ENCODE data around the gene CEACAM19. TPM values are rescaled to one million over a fixed set of nuclear protein-coding genes. Genes with fewer than 3 reads are reported as not detected.

Gene CEACAM19
- total RNA-seq, 4 donors from 2014 or later: 2.3 to 7.6 (median 4.6) TPM

DNA sequence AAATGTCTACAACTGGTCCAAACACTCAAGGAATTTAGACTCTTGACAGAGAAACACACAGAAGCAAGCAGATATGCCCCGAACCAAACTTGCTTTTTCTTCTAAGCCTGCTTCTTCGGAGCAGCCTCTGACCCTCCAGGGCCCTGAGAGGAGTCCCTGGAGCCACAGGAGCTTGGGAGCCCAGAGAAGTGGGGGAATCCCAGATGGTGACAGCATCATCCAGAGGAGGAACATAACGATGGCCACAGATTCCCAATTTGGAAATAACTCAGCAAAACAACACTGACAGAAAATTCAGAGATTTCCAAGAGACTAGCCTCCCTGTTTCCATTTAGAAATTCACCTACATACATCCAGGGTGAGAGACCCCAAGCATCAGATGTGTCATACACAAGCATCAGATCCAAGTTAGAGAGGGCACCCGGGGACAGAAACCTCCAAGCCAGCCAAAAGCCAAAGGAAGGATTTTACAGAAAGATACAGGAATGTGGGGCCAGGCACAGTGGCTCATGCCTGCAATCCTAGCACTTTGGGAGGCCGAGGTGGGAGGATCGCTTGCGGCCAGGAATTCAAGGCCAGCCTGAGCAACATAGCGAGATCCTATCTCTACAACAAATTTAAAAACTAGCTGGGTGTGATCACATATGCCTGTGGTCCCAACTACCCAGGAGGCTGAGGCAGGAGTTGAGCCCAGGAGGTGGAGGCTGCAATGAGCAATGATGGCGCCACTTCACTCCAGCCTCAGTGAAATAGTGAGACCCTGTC is 29.6 kb upstream of the CEACAM19 start:
- DNase-seq: no peak
- Histone ChIP-seq H3K27me3 (no peaks in the 10 kb centered on the region), H3K9me3 (no peaks in the 10 kb centered on the region), H3K36me3 (no peaks in the 10 kb centered on the region), H3K4me3 (no peak overlapping the region), H3K4me1 (peaks cover 0 to 25% (median 0%) of the 10 kb centered on the region in 3 donors), H3K27ac (no peak overlapping the region)
- intact Hi-C loops (cut with DNase I): no loop called here
- 82 to 91% methylated on average over 9 of the region's 9 CpGs for WGBS, 2 donors
- TF ChIP-seq POLR2A (IDR thresholded peaks at IDR 0.05) (no peak), CTCF (IDR thresholded peaks at IDR 0.05) (no peak)

DNA sequence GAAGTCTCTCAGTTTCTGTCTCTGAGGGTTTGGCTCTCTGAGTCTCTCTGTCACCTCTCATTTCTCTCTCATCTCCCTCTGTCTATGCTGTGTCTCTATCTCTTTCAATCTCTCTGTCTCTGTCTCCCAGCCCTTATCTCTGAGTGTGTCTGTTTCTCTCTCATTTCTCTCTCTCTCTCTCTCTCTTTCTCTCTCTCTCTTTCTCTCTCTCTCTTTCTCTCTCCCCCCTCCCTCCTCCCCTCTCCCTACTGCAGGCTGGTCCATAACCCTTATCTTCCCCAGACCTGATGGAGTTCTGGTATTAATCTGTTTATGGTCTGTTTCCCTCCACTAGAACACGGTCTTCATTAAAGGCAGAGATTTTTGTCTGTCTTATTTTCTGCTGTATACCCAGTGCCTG is 28.9 kb upstream of the CEACAM19 start:
- Histone ChIP-seq H3K27me3 (no peaks in the 10 kb centered on the region), H3K4me1 (peaks cover 0 to 32% (median 0%) of the 10 kb centered on the region in 3 donors), H3K36me3 (peaks cover 0 to 6% (median 0%) of the 10 kb centered on the region in 3 donors), H3K4me3 (no peak overlapping the region), H3K27ac (no peak overlapping the region), H3K9me3 (no peaks in the 10 kb centered on the region)
- intact Hi-C loops (cut with DNase I): no loop called here
- WGBS, 2 donors: 21 to 25% methylated on average over 1 of the region's 1 CpG
- DNase-seq: no peak
- TF ChIP-seq CTCF (IDR thresholded peaks at IDR 0.05) (no peak), POLR2A (IDR thresholded peaks at IDR 0.05) (no peak)

- Histone ChIP-seq H3K4me1 (peaks cover 0 to 46% (median 6%) of the 10 kb centered on the region in 3 donors), H3K27ac (peak within 1 kb of the TSS; percentile 80 to 89 (median 84)), H3K27me3 (no peaks in the 10 kb centered on the region), H3K36me3 (peaks cover 0 to 15% (median 0%) of the 10 kb centered on the region in 3 donors), H3K9me3 (no peaks in the 10 kb centered on the region), H3K4me3 (peak within 1 kb of the TSS; percentile 65 to 90 (median 77))
- no peak for DNase-seq
- TF ChIP-seq CTCF (IDR thresholded peaks at IDR 0.05) (peak in 1 of 6 experiments; percentile 11), POLR2A (IDR thresholded peaks at IDR 0.05) (peak in 2 of 4 donors; percentile 17 to 67)
- intact Hi-C loops (cut with DNase I): no loop called here
- 0 to 7% methylated on average over 1 to 3 of the region's 70 CpGs for WGBS, 2 donors
Observed at GRCh38 chr19:44643605-44644401, 27.5 kb upstream of the CEACAM19 start, which contains the start of gene PVR. Gene PVR, plus strand, starts transcription at chr19:44643910. Its CDS starts 187 bp downstream, at chr19:44644097.

DNA sequence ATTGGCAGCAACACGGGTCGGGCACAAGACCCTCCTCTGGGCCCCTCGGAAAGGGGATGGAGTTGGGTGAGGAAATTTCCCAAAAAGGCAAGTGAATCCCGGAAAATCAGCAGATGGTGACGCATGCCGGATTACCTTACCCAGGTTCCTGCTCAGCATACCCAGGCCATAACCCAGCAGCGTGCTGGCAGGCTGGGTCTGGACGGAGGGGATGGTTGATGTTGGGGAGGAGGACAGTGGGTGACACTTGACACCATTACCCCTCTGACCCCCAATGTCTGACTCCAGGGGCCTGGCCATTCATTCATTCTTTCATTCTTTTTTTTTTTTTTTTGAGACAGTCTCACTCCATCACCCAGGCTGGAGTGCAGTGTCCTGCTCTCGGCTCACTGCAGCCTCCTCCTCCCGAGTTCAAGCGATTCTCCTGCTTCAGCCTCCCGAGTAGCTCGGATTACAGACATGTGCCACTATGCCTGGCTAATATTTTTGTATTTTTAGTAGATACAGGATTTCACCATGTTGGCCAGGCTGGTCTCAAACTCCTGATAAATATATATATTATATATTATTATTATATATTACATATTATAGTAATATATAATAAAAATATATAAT is 26.8 kb upstream of the CEACAM19 start:
- intact Hi-C loops (cut with DNase I): no loop called here

More for the DNA sequence above, 26.8 kb upstream of the CEACAM19 start:
- no peaks in the 10 kb centered on the region for H3K27me3 ChIP-seq
- peaks cover 0 to 22% (median under 1%) of the 10 kb centered on the region in 3 donors for H3K36me3 ChIP-seq
- no peak for TF ChIP-seq CTCF (IDR thresholded peaks at IDR 0.05)
- no peak for TF ChIP-seq POLR2A (IDR thresholded peaks at IDR 0.05)
- no peak for DNase-seq
- H3K27ac ChIP-seq: peak overlapping the region; percentile 80 to 89 (median 84)
- H3K4me3 ChIP-seq: peak overlapping the region; percentile 65 to 90 (median 77)
- H3K9me3 ChIP-seq: no peaks in the 10 kb centered on the region
- peaks cover 0 to 48% (median 6%) of the 10 kb centered on the region in 3 donors for H3K4me1 ChIP-seq
- WGBS, 2 donors: 3 to 9% methylated on average over 12 to 13 of the region's 13 CpGs
